ENCODE data around the gene LRRC58.
"Not testable (repeated sequence)": the region's sequence is repeated elsewhere in the genome, so short reads cannot be mapped to it uniquely, and the experiment has no call there.

LRRC58 gene

GRCh38 chr3:120338517-120338916, 10.6 kb downstream of the LRRC58 start:
- no peak for DNase-seq

- no peak for DNase-seq
These were observed 16.5 kb downstream of the LRRC58 start for GRCh38 chr3:120332646-120333045.

- no peak for DNase-seq
These were observed 18.1 kb downstream of the LRRC58 start for GRCh38 chr3:120331076-120331475.

- DNase-seq = no peak
These were observed 22.4 kb downstream of the LRRC58 start for GRCh38 chr3:120326784-120327183.

GRCh38 chr3:120324190-120324589, 25.0 kb downstream of the LRRC58 start:
- DNase-seq = no peak

GRCh38 chr3:120323761-120324160, 25.4 kb downstream of the LRRC58 start:
- DNase-seq = not testable (repeated sequence)

GRCh38 chr3:120311863-120312794, 37.0 kb downstream of the LRRC58 start:
- no peak for DNase-seq

GRCh38 chr3:120306519-120307455, 42.4 kb downstream of the LRRC58 start:
- no peak for DNase-seq

- no peak for DNase-seq
These were observed 44.5 kb downstream of the LRRC58 start for GRCh38 chr3:120304616-120305015.

GRCh38 chr3:120302361-120302760, 46.8 kb downstream of the LRRC58 start:
- DNase-seq = no peak

GRCh38 chr3:120300971-120301370, 48.2 kb downstream of the LRRC58 start:
- DNase-seq = no peak

GRCh38 chr3:120299403-120299802, 49.8 kb downstream of the LRRC58 start:
- DNase-seq = no peak

- DNase-seq = no peak
These were observed 50.2 kb downstream of the LRRC58 start for GRCh38 chr3:120298996-120299395.

GRCh38 chr3:120291552-120291951, 57.6 kb downstream of the LRRC58 start:
- not testable (repeated sequence) for DNase-seq

GRCh38 chr3:120289636-120290035, 59.5 kb downstream of the LRRC58 start:
- no peak for DNase-seq

GRCh38 chr3:120286465-120286864, 62.7 kb downstream of the LRRC58 start:
- DNase-seq = no peak

GRCh38 chr3:120285508-120285841, 63.7 kb downstream of the LRRC58 start:
- DNase-seq = no peak

- no peak for DNase-seq
These were observed 64.2 kb downstream of the LRRC58 start, which contains the start of gene GPR156 for GRCh38 chr3:120284747-120285507. Gene GPR156 (minus strand): TSS chr3:120285222. CDS start chr3:120244098, 41,124 bp downstream.

- DNase-seq = no peak
These were observed 67.9 kb downstream of the LRRC58 start for GRCh38 chr3:120281261-120281660.

GRCh38 chr3:120280566-120280965, 68.6 kb downstream of the LRRC58 start:
- DNase-seq = no peak

- no peak for DNase-seq
These were observed 69.1 kb downstream of the LRRC58 start for GRCh38 chr3:120280026-120280425.

- DNase-seq = no peak
These were observed 72.4 kb downstream of the LRRC58 start for GRCh38 chr3:120276767-120277166.

GRCh38 chr3:120275618-120276017, 73.5 kb downstream of the LRRC58 start:
- no peak for DNase-seq
